H1 (cell line): ENCODE data around the gene TBX2. TPM values are rescaled to one million over a fixed set of nuclear protein-coding genes. Genes with fewer than 3 reads are reported as not detected.

Experiments used
- CHD2 ChIP-seq: IDR thresholded peaks from 2 replicates; pipeline ENCODE4 v1.6.1; 2012; ENCODE audit warnings: low read length, improper control_type of control experiment
- EZH2 ChIP-seq: fragments of 200-600 bp; sonication (generic); IDR thresholded peaks from 2 replicates; pipeline ENCODE4 v1.7.1; 2012; ENCODE audit warnings: low read depth, mild to moderate bottlenecking, moderate library complexity, low read length, inconsistent platforms; ENCODE audit not compliant: severe bottlenecking
- NANOG ChIP-seq: IDR thresholded peaks from 2 replicates; pipeline ENCODE4 v1.6.1; 2011; ENCODE audit warnings: low read length, low read depth, mild to moderate bottlenecking, inconsistent platforms; ENCODE audit not compliant: insufficient read depth, poor library complexity, severe bottlenecking
- NRF1 ChIP-seq: IDR thresholded peaks from 2 replicates; pipeline ENCODE4 v1.6.1; 2011; ENCODE audit warnings: mild to moderate bottlenecking, low read depth, low read length, improper control_type of control experiment
- SIN3A ChIP-seq, 2 experiments: IDR thresholded peaks in 1 of 2; conservative IDR thresholded peaks in 1 of 2; 2 replicates each; pipeline ENCODE4 v1.6.1; 2011 to 2012; ENCODE audit warnings: low read length in 2 of 2, improper control_type of control experiment in 1 of 2, low read depth in 1 of 2, mild to moderate bottlenecking in 1 of 2
- SIRT6 ChIP-seq: IDR thresholded peaks from one replicate; pipeline ENCODE4 v1.7.1; 2012; ENCODE audit warnings: low read length, inconsistent platforms
- SUZ12 ChIP-seq: fragments of 200-600 bp; sonication (generic); IDR thresholded peaks from 2 replicates; pipeline ENCODE4 v1.6.1; 2012; ENCODE audit warnings: mild to moderate bottlenecking, inconsistent platforms, low read length, moderate library complexity, mixed read lengths
- TAF1 ChIP-seq: IDR thresholded peaks from 2 replicates; pipeline ENCODE4 v1.6.1; 2011; ENCODE audit warnings: mild to moderate bottlenecking, low read depth, low read length
- TCF12 ChIP-seq: IDR thresholded peaks from 2 replicates; pipeline ENCODE4 v1.6.1; 2011; ENCODE audit warnings: low read depth, mild to moderate bottlenecking, low read length
- ZNF274 ChIP-seq: IDR thresholded peaks from 2 replicates; pipeline ENCODE4 v1.7.0; 2012; ENCODE audit warnings: low read length, borderline replicate concordance; ENCODE audit errors: extremely low read depth
- polyA plus RNA-seq, 7 experiments: library from polyadenylated mRNA; depleted of rRNA in 3 of 7; stranded (reverse) in 5 of 7; unstranded in 2 of 7; fragments of >200 nt in 5 of 7; fragments of 200-250 nt in 2 of 7; gene quantifications; 1 replicate in 5 of 7; 2 replicates in 1 of 7; 4 replicates in 1 of 7; pipeline versions ENCODE4 v1.2.1 to v1.2.3, GENCODE V29; 2011 to 2013; ENCODE audit warnings: missing spikeins in 2 of 7, mixed read lengths in 2 of 7
- total RNA-seq: library from RNA; stranded (reverse); fragmentation: NEBNext Ultra II Directional; extraction: Animal tissue kit (Norgen Biotek cat#: 25700); gene quantifications from 2 replicates; pipeline ENCODE4 v1.2.1, GENCODE V29; 2021

Gene TBX2
- total and polyA plus RNA-seq, 2 of the 8 experiments (the other 6 are each of a cell fraction or from before 2014, with no cell fraction given): not detected

GRCh38 chr17:61404913-61405685 is 5.5 kb downstream of the TBX2 start (continued):
- no peak for TF ChIP-seq NANOG
- peak; percentile 94; the same call in 1 of the 2 replicates for TF ChIP-seq SUZ12
- no peak for TF ChIP-seq NRF1
- no peak for TF ChIP-seq ZNF274
- TF ChIP-seq SIN3A (conservative IDR thresholded peaks at IDR 0.05 in 1 of 2, IDR thresholded peaks at IDR 0.05 in 1 of 2; ENCODE audit: low read depth in 1 of 2, low read length in 2 of 2): no peak
- peak; percentile 98 for TF ChIP-seq EZH2
- no peak for TF ChIP-seq TAF1
- TF ChIP-seq TCF12: no peak
- no peak for TF ChIP-seq SIRT6
- no peak for TF ChIP-seq CHD2
